NCI-H146 treated with DMSO at 0.1 percent for 48 hours (cell line): ENCODE results near the gene HOXB3.

Experiments used
- DNase-seq: peaks from one replicate; lab custom pipeline; 2025; ENCODE audit not compliant: unreplicated experiment; lab: John Stamatoyannopoulos, UW

The HOXB3 gene

DNA sequence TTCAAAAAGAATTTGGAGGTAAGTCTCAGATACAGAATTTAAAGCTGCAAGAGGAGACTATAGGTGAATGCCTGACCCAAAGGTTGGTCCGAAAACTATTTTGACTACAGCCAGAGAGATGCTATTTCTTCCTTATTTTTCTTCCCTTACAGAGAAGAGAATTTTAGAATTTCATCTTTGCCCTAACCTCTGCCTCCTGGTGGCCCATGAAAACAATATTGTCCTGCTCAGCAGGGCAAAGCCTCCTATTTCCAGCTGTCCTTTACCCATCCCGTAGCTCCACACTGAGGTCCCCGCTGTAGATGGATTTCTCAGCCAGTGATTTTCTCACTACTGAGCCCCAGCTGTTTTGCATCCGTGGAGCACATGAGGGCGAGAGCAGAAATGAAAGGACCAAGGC, 83.8 kb downstream of the HOXB3 start:
- DNase-seq = no peak

DNA sequence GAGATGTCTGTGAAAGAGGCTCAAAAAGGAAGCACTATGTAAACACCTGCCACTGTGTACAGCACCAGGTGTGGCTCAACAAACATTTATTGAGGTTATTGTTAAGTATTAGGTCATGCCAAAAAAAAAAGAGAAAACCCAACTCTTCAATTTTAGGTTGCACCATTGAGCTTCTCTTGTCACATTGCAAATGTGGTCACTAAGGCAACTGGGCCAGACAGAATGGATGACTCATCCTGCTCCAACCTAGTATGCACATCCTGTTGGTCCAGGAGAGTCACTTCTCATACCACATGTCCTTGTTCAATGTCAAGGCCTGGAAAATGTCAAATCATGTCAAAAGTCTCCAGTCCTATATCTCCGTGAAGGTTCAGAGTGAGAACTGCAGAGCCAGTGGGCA, 84.3 kb downstream of the HOXB3 start:
- peak; percentile 95 for DNase-seq

DNA sequence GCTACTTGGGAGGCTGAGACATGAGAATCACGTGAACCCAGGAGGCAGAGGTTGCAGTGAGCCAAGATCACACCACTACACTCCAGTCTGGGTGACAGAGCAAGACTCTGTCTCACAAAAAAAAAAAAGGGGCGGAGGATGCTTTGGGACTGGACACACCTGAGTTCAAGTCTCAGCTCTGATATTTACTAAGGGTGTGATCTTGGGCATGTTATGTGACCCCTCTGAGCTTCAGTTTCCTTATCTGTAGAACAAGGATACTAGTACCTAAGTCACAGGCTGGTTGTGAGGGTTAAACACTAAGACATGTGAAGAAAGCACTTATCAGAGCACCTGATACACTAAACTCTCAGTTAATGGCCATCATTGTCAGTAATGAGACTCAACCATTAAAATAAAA, 85.1 kb downstream of the HOXB3 start:
- no peak for DNase-seq

DNA sequence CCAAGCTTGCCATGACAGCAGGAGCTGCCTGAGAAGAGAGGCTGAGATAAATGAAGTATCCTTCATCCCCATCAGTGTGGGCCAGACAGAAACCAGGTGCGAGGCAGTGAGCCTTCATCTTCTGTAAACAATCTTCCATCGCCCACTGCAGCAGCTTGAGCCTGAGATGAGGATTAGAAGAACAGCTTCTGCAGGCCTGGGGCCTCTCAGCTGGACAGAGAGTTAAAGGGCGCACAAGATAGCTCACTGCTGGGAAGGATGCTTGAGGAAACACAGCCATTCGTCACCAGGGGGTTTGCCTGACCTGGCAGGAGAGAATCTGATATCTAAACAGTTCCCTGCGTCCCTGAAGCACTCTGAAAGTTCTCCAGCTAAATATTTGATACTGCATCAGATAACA, 86.3 kb downstream of the HOXB3 start:
- DNase-seq = peak; percentile 18

DNA sequence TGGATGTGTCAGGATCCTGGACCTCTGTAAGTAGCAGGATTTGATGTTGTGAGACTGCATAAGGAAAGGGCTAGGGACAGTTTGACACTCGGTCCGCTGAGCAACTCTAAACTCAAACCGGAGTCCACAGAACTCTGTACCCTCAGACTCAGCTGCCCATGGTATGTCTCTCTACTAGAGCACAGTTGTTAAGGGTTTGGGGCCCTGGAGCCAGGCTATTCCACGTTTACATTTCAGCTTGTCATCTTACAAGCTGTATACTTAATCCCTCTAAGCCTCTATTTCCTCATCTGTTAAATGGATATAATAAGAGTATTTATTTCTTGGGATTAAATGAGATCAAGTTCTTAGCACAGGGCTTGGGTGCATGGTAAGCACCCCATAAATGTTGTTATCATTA, 87.1 kb downstream of the HOXB3 start:
- no peak for DNase-seq

DNA sequence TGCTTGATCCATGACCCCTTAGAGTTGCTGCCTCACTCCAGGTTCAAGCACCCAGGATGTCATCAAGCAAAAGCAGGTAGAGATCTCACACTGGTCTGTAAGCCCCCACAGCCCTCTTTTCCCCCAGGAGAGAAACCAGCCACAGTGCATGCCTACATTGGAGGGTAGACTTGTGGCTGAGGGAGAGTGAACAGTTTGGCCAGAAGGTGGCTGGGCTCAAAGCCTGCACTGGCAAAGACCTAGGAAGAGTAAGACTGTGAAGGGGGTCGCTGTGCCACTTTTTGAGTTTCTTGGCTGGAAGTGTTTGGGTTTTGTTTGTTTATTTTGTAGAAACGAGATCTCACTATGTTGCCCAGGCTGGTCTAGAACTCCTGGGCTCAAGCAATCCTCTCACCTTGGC, 87.7 kb downstream of the HOXB3 start:
- DNase-seq = no peak

DNA sequence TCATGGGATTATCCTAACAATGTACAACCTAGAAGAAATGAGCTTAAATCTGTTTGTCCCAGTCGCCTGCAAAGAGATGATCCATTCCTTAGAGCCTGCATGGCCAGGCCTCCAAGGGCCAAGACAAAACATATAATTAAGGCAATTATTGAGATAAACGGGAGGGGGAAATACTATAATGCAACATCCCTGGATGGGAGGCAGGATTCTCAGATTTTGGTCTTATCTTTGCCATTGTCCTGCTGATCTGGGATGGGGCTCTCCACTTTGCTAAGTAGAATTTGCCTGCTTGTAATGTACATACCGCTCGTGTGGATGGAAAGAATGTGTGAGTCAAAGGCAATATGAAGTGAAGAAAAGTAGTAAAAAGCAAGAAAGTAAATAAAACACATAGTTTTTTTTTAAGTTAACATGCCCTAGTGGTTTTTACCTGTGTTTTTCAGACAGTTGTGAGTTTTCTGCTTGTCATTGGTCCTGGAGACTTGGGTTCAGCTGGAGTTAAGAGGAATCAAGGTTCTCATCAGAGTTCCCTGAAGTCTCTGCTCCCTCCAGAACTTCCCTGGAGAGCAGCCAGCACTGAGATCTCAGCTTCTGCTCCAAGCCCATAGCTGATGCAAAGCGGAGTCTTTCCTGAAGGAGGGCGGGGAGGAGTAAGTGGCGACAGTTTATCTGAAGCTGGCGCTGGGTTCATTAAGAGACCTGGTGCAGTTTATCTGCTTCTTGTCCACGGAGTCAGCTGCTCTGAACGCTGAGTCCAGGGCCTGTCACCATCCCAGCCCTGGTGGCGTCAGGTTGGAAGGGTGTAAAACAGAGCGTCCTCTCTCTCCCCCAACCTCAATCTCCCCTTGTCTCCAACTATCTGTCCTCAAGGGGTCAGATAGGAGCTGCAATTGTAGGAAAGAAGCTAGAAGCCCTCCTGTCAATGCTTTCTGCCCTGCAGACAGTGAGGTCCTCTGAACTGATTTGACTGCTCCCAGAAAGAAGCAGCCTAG, 89.3 kb downstream of the HOXB3 start:
- DNase-seq = no peak

DNA sequence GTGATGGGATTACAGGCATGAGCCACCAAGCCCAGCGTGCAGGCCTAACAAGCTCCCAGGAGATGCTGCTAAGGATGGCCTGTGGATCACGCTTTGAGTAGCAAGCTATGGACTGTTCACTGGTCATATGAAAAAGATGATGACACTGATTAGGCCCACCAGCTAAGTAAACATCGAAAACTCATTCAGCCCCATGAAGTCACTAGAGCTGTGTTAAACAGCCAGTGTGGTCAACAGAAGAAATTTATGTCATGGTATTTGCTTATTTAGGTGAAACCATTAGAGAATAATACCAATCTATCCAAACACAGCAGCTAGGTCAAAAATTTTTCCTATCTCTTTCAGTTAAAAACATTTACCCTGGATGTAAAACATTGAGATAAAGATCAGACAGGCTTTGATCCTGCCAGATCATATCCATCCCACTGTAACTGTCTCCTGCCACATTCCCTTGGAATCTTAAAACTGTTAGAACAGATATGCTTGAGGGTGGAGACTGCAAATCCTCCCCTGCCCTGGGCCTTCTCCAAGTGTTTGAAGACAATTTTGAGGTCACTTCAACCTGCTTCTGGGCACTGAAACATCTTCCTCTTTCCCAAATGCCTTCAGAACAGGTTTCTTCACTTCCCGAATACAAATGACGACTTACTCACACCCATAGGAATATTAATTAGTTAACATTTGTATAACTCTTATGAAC, 90.2 kb downstream of the HOXB3 start:
- peak; percentile 24 for DNase-seq

DNA sequence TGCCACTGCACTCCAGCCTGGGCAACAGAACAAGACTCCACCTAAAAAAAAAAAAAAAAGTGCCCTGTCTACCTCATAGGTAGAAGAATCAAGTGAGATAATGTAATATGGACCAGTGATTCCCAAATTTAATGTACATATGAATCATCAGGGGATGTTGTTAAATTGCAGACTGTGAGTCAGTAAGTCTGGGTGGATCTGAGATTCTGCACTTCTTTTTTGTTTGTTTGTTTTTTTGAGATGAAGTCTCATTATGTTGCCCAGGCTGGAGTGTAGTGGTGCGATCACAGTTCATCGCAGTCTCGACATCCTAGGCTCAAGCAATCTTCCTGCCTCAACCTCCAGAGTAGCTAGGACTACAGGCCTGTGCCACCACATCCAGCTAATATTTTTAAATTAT, 90.8 kb downstream of the HOXB3 start:
- DNase-seq = no peak
